IPS DF 6.9 (cell line): ENCODE data around the gene VPS25.

Source experiments
- DNase-seq: peaks from one replicate; pipeline ENCODE4 v3.0.0-alpha.2; 2013; ENCODE audit warnings: low read depth, low spot score
- H3K27ac ChIP-seq: one replicate; pipeline ENCODE4 v1.5.1; 2013; ENCODE audit warnings: low read length, control low read depth
- H3K27me3 ChIP-seq: 2 replicates; pipeline ENCODE4 v1.6.1; 2013; ENCODE audit warnings: mild to moderate bottlenecking, low read length; ENCODE audit not compliant: control insufficient read depth, insufficient read depth
- H3K36me3 ChIP-seq: 2 replicates; pipeline ENCODE4 v1.6.1; 2013; ENCODE audit warnings: low read length; ENCODE audit not compliant: control insufficient read depth, insufficient read depth
- H3K4me1 ChIP-seq: 2 replicates; pipeline ENCODE4 v1.6.1; 2013; ENCODE audit warnings: low read length; ENCODE audit not compliant: control insufficient read depth, insufficient read depth
- H3K4me3 ChIP-seq: 2 replicates; pipeline ENCODE4 v1.5.1; 2013; ENCODE audit warnings: mild to moderate bottlenecking, low read length
- H3K9me3 ChIP-seq: 2 replicates; pipeline ENCODE4 v1.6.1; 2013; ENCODE audit warnings: low read length, inconsistent platforms; ENCODE audit not compliant: control insufficient read depth, insufficient read depth
- WGBS: extraction: QIAGEN DNeasy Blood & Tissue Kit; methylation state at CpG from one replicate; pipeline ENCODE4 v1.1.7; 2013; ENCODE audit warnings: mixed read lengths, missing lambda C conversion rate; ENCODE audit not compliant: insufficient read length, insufficient coverage; 5-methylcytosine and 5-hydroxymethylcytosine counted together

Gene VPS25

GRCh38 chr17:42748908-42749798, 24.1 kb upstream of the VPS25 start:
- Histone ChIP-seq H3K36me3 (no peaks in the 10 kb centered on the region), H3K27ac (no peak overlapping the region), H3K27me3 (peaks cover 8% of the 10 kb centered on the region; the same call in 1 of the 2 replicates), H3K9me3 (no peaks in the 10 kb centered on the region), H3K4me3 (no peak overlapping the region), H3K4me1 (no peaks in the 10 kb centered on the region)
- no CpG with 5 or more reads among the region's 11 CpGs for WGBS
- DNase-seq = no peak

DNA sequence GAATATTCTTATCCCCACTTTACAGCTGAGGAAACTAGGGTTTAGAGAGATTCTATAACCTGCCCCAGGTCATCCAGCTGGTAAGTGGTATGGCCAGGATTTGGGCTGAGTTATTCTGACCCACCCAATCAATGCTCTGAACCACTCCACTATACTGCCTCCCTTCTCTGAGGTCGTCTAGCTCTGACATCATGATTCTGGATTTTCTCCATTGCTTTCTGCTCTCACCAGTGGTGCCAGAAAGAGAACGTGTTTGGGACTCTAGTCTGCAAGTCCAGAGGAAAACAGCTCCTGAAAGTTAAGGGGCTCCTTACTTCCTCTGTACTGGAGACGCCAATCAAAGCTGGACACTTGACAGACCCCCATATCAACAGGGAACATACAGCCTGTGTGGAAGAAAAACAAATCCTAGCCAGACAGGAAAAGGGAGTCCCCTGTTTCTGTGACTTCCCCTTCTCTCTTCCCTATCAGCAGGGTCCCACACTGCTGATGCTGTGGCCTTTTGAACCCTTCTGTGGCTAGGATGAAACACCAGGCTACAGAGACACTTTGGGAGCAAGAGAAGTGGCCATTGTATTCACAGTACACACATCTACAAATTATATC, 22.4 kb upstream of the VPS25 start:
- peaks cover 2% of the 10 kb centered on the region; the same call in 1 of the 2 replicates for H3K27me3 ChIP-seq
- DNase-seq = no peak
- no peak overlapping the region for H3K4me3 ChIP-seq
- no CpG with 5 or more reads among the region's 3 CpGs for WGBS
- no peaks in the 10 kb centered on the region for H3K4me1 ChIP-seq
- H3K36me3 ChIP-seq = no peaks in the 10 kb centered on the region
- H3K9me3 ChIP-seq = no peaks in the 10 kb centered on the region
- H3K27ac ChIP-seq = no peak overlapping the region

GRCh38 chr17:42751628-42752027, 21.6 kb upstream of the VPS25 start:
- Histone ChIP-seq H3K27me3 (no peaks in the 10 kb centered on the region), H3K4me1 (no peaks in the 10 kb centered on the region), H3K27ac (no peak overlapping the region), H3K4me3 (no peak overlapping the region), H3K9me3 (no peaks in the 10 kb centered on the region), H3K36me3 (no peaks in the 10 kb centered on the region)
- WGBS = no CpG with 5 or more reads among the region's 7 CpGs
- no peak for DNase-seq

DNA sequence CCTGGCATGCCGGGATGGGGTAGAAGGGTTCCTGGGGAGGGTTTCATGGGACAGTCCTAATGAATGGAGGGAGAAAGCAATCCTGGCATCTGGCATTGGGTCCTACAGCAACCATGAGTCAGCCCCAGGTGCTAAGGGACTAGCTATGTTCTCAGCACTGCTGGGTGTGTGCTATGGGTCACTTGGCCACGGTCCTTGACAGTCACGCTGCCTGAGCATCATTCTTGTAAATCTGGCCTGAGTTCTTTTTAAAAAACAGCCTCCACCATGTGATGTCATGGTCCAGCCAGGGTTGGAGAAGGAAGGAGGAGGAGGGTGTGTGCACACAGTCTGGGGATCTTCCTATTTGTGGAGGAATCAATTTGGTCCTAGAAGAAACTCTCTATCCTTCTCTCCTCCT, 18.5 kb upstream of the VPS25 start:
- Histone ChIP-seq H3K27me3 (peaks cover 2% of the 10 kb centered on the region; the same call in 1 of the 2 replicates), H3K9me3 (no peaks in the 10 kb centered on the region), H3K27ac (no peak overlapping the region), H3K4me1 (no peaks in the 10 kb centered on the region), H3K4me3 (no peak overlapping the region), H3K36me3 (no peaks in the 10 kb centered on the region)
- no CpG with 5 or more reads among the region's 3 CpGs for WGBS
- no peak for DNase-seq

- no peak for DNase-seq
- Histone ChIP-seq H3K27ac (no peak overlapping the region), H3K36me3 (no peaks in the 10 kb centered on the region), H3K9me3 (no peaks in the 10 kb centered on the region), H3K27me3 (peaks cover 8% of the 10 kb centered on the region; the same call in 1 of the 2 replicates), H3K4me1 (peaks cover 3% of the 10 kb centered on the region; the same call in 1 of the 2 replicates), H3K4me3 (peak overlapping the region; percentile 41; the same call in 1 of the 2 replicates)
- no CpG with 5 or more reads among the region's 11 CpGs for WGBS
These were observed 13.1 kb upstream of the VPS25 start for GRCh38 chr17:42759982-42760651.

- DNase-seq = no peak
- H3K36me3 ChIP-seq = no peaks in the 10 kb centered on the region
- peaks cover 8% of the 10 kb centered on the region; the same call in 1 of the 2 replicates for H3K27me3 ChIP-seq
- no peak within 1 kb of the TSS for H3K27ac ChIP-seq
- H3K4me1 ChIP-seq = peaks cover 3% of the 10 kb centered on the region; the same call in 1 of the 2 replicates
- H3K4me3 ChIP-seq = peak within 1 kb of the TSS; percentile 41; the same call in 1 of the 2 replicates
- no CpG with 5 or more reads among the region's 92 CpGs for WGBS
- H3K9me3 ChIP-seq = no peaks in the 10 kb centered on the region
These were observed 12.3 kb upstream of the VPS25 start, which contains the start of gene RAMP2 for GRCh38 chr17:42760652-42761581. Gene RAMP2, plus strand, starts transcription at chr17:42761227. Its CDS starts 35 bp downstream, at chr17:42761262.

- DNase-seq = no peak
- Histone ChIP-seq H3K27ac (no peak overlapping the region), H3K4me1 (peaks cover 3% of the 10 kb centered on the region; the same call in 1 of the 2 replicates), H3K27me3 (peaks cover 8% of the 10 kb centered on the region; the same call in 1 of the 2 replicates), H3K4me3 (no peak overlapping the region), H3K9me3 (no peaks in the 10 kb centered on the region), H3K36me3 (no peaks in the 10 kb centered on the region)
- WGBS = no CpG with 5 or more reads among the region's 12 CpGs
These were observed 11.6 kb upstream of the VPS25 start for GRCh38 chr17:42761638-42762037.

DNA sequence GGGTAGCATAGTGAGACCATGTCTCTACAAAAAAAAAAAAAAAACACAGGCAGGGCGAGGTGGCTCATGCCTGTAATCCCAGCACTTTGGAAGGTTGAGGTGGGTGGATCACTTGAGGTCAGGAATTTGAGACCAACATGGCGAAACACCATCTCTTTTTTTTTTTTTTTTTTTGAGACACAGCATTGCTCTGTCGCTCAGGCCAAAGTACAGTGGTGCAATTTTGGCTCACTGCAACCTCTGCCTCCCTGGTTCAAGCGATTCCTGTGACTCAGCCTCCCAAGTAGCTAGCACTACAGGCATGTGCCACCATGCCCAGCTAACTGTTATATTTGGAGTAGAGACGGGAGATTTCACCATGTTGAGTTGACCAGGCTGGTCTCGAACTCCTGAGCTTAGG, 7.1 kb upstream of the VPS25 start:
- no CpG with 5 or more reads among the region's 6 CpGs for WGBS
- no peak overlapping the region for H3K27ac ChIP-seq

GRCh38 chr17:42767512-42767911, 5.7 kb upstream of the VPS25 start:
- no peaks in the 10 kb centered on the region for H3K27me3 ChIP-seq
- DNase-seq = no peak
- H3K27ac ChIP-seq = no peak overlapping the region
- no peak overlapping the region for H3K4me3 ChIP-seq
- 0 out of 2 replicates have a peak, but pooled peaks cover 2% of the 10 kb centered on the region for H3K4me1 ChIP-seq
- H3K9me3 ChIP-seq = no peaks in the 10 kb centered on the region
- no peaks in the 10 kb centered on the region for H3K36me3 ChIP-seq

More for the DNA sequence above, 7.1 kb upstream of the VPS25 start:
- Histone ChIP-seq H3K36me3 (no peaks in the 10 kb centered on the region), H3K27me3 (no peaks in the 10 kb centered on the region; the same call in 1 of the 2 replicates), H3K4me3 (no peak overlapping the region), H3K9me3 (no peaks in the 10 kb centered on the region), H3K4me1 (0 out of 2 replicates have a peak, but pooled peaks cover 2% of the 10 kb centered on the region)
- DNase-seq = no peak
